GM06990 (cell line): ENCODE data around the gene CMSS1.

Source experiments
- DNase-seq: peaks from one replicate; pipeline ENCODE4 v3.0.0-alpha.2; 2011; ENCODE audit not compliant: insufficient read length; ENCODE audit errors: extremely low read depth
- H3K27me3 ChIP-seq: replicated peaks from 2 replicates; pipeline ENCODE4 v1.6.0; 2011; ENCODE audit warnings: low read length; ENCODE audit not compliant: control insufficient read depth, insufficient read depth
- H3K36me3 ChIP-seq: 2 replicates; pipeline ENCODE4 v1.5.1; 2011; ENCODE audit warnings: low read length; ENCODE audit not compliant: control insufficient read depth, insufficient read depth
- H3K4me3 ChIP-seq: replicated peaks from 2 replicates; pipeline ENCODE4 v1.5.1; 2011; ENCODE audit warnings: low read depth, mild to moderate bottlenecking, control low read depth, low read length
- TF ChIP-seq, protein P1 (sequence below): IDR thresholded peaks from 2 replicates; pipeline ENCODE4 v1.5.1; 2011; ENCODE audit warnings: low read length, control low read depth, mild to moderate bottlenecking, inconsistent platforms; ENCODE audit not compliant: insufficient read depth, poor library complexity, severe bottlenecking

CMSS1 gene

DNA sequence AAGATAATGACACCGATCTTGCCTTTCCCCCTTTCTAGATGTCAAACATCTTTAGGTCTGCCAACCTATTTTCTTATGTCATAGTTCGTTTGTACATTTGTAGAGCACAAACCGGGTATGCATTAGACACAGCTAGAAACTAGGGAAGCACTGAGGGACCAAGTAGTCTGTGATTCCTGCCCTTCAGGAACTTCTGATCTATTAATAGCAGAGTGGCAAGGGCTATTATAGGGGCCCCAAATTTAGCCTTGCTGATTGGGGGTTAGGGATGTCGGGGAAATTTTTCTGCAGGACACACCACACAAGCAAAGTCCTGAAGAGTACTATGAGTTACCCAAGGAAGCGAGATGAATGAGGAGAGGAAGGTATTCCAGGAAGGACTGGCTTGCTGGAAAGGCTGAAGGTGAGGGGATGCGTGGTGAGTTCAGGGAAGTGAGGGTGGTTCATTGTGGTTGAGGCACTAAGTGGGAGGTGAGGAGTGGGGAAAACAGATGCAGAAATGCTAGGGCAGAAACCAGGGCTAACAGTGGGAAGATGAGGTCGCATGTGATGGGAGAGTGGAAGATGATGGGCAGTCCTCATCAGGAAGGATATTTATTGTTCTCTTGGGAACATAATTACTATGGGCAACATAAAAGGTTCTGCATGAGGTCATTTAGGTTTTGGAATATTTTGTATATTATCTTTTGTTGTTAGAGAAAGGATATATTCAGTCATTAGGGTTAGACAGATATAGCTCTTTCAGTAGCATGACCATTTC is 144.3 kb downstream of the CMSS1 start:
- Histone ChIP-seq H3K4me3 (no peak overlapping the region), H3K36me3 (no peaks in the 10 kb centered on the region), H3K27me3 (no peaks in the 10 kb centered on the region)
- TF ChIP-seq, protein P1, sequence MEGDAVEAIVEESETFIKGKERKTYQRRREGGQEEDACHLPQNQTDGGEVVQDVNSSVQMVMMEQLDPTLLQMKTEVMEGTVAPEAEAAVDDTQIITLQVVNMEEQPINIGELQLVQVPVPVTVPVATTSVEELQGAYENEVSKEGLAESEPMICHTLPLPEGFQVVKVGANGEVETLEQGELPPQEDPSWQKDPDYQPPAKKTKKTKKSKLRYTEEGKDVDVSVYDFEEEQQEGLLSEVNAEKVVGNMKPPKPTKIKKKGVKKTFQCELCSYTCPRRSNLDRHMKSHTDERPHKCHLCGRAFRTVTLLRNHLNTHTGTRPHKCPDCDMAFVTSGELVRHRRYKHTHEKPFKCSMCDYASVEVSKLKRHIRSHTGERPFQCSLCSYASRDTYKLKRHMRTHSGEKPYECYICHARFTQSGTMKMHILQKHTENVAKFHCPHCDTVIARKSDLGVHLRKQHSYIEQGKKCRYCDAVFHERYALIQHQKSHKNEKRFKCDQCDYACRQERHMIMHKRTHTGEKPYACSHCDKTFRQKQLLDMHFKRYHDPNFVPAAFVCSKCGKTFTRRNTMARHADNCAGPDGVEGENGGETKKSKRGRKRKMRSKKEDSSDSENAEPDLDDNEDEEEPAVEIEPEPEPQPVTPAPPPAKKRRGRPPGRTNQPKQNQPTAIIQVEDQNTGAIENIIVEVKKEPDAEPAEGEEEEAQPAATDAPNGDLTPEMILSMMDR: no peak
- no peak for DNase-seq

DNA sequence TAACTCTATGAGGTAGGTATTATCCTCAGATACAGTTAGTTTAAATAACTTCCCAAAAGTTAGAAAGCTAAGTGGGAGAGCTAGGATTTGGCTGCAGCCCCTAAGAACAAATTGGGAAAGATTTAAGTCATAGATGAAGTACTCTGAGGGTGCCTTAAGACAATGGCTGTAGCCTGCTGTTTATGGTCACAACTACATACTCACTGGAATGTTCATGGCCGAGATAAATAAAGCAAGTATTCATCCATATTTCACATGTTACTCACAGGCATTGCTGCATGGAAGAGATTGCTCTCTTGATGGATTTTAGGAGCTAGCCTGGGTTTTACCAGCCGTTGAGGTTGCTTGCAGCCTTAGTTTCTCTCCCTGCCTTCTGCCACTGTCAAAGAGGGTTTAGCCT is 145.0 kb downstream of the CMSS1 start:
- TF ChIP-seq, protein P1: no peak

DNA sequence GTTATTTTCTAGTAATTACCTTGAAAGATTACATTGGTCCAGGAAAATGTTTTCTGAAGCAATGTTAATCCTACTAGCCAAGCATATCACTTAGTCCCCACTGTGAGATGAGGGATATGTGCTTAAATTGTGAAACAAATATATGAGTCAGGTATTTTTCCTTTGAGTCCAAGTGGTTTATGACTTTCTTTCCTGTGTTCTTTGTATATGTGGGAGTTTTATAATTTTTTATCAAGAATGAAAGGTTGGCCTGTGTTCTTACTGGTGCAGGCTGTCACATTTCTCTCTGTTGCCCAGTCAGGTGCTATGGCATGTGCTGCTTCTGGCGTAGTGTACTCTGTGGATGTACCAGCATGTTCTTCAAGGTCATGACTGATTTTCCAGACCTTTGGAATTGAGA is 147.4 kb downstream of the CMSS1 start:
- DNase-seq: no peak
- H3K27me3 ChIP-seq: no peaks in the 10 kb centered on the region
- H3K36me3 ChIP-seq: no peaks in the 10 kb centered on the region
- no peak overlapping the region for H3K4me3 ChIP-seq
- TF ChIP-seq, protein P1: no peak

More for the DNA sequence above, 145.0 kb downstream of the CMSS1 start:
- no peak for DNase-seq
- H3K27me3 ChIP-seq: no peaks in the 10 kb centered on the region
- H3K4me3 ChIP-seq: no peak overlapping the region
- H3K36me3 ChIP-seq: no peaks in the 10 kb centered on the region

DNA sequence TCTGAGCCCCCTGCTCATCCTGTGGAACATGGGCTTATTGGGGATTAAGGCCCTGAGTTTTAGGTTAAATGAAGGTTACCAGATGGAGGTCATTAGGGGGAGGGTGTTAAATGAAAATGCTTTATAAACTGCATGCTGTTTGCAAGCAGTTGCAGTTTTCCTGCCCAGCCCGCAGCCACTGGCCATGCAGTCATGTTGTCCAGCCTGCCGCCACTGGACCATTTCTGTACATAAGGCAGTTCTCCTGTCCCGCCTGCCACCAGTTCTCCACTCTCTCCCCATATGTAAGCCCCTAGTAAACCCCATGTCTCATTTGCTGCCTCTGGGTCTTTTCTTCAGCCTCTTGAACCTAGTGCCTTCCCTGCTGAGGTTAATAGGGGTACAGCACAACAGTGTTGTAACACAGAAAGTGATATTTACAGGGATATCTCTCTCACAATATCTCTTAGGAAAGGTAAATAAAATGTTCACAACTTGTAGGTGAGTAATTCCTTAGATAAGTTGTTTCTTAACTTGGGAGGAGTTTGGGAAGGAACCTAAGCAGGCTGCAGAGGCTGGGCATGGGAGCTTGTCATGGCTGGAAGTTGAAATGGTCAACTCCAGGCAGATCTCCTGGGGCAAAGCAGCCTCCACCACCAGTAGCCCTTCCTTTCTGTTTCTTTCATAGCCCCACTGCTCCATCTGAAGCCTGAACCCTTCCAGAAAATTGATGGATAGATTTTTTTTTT is 148.2 kb downstream of the CMSS1 start:
- TF ChIP-seq, protein P1: no peak
- Histone ChIP-seq H3K27me3 (no peaks in the 10 kb centered on the region), H3K36me3 (no peaks in the 10 kb centered on the region), H3K4me3 (no peak overlapping the region)
- no peak for DNase-seq

DNA sequence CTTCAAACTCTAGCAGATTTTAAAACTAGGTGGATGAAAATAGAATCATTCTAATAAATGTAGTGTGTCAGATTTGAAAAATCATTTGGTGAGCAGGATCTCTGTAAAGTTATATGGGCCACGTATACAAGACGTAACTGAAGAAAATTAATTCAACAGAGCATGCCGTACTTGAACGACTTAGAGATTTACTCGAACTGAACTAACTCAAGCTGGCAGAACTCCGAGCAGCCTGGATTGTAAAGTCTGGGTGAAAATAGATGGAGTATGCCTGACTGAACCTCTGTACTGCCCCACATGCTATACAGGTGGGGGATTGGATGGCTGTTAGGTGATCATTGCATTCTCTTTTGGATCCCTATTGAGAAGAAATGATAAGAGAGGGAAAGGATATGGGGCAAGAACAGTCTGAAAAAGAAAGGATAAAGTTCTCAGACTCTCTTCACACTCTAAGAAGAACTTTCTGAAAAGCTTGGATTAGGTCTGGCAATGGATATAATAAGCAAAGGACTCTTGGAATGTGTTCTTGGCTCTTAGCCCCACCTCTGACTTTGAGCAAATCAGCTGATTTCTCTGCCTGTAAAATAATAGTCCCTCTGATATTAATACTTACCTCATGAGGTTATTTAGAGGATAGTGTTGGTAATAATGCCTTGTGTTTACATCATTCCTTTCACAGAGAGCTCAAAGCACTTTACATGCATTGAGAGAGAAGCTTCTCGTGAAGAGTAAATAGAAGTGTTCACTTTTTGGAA is 149.2 kb downstream of the CMSS1 start:
- TF ChIP-seq, protein P1: no peak
- no peak overlapping the region for H3K4me3 ChIP-seq
- no peaks in the 10 kb centered on the region for H3K36me3 ChIP-seq
- no peak for DNase-seq
- H3K27me3 ChIP-seq: no peaks in the 10 kb centered on the region
